ENCODE measurements around the gene MYBPH. TPM values are rescaled to one million over a fixed set of nuclear protein-coding genes. Genes with fewer than 3 reads are reported as not detected.

MYBPH gene
- polyA plus RNA-seq, 2 of the 4 experiments (the other 2 are of a cell fraction) = not detected

DNA sequence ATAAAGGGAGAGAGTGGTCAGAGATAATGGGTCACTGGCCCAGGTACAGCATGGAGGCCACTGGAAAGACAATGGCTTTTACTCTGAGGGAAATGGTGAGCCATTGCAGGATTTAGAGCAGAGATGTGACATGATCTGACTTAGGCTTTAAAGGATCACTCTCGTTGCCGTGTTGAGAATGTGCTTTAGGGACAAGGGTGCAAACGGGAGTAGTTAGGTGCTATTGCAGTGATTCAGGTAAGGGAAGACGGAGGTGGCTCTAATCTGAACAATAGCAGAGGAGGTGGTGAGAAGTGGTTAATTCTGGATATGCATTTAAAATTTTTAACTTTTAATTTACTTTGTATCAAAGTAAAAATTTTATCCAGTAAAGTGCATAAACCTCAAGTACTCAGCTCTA is 38.3 kb downstream of the MYBPH start (continued):
- TF ChIP-seq TP53 (CRISPR knock-in tag; IDR thresholded peaks at IDR 0.05) = no peak

GRCh38 chr1:203136409-203137042 is 39.1 kb downstream of the MYBPH start:
- no peak overlapping the region for H3K27ac ChIP-seq
- TF ChIP-seq HEYL (CRISPR knock-in tag; IDR thresholded peaks at IDR 0.05) (no peak), FOSB (CRISPR knock-in tag; IDR thresholded peaks at IDR 0.05) (no peak), ZC3H11A (IDR thresholded peaks at IDR 0.05) (no peak), POLR2A (IDR thresholded peaks at IDR 0.05; ENCODE audit: low read length) (no peak), EHF (CRISPR knock-in tag; IDR thresholded peaks at IDR 0.05) (no peak), JUN (IDR thresholded peaks at IDR 0.05) (no peak), MAZ (IDR thresholded peaks at IDR 0.05; ENCODE audit: borderline replicate concordance, low read depth, low read length) (no peak)
- TF ChIP-seq, protein P1, sequence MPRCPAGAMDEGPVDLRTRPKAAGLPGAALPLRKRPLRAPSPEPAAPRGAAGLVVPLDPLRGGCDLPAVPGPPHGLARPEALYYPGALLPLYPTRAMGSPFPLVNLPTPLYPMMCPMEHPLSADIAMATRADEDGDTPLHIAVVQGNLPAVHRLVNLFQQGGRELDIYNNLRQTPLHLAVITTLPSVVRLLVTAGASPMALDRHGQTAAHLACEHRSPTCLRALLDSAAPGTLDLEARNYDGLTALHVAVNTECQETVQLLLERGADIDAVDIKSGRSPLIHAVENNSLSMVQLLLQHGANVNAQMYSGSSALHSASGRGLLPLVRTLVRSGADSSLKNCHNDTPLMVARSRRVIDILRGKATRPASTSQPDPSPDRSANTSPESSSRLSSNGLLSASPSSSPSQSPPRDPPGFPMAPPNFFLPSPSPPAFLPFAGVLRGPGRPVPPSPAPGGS (IDR thresholded peaks at IDR 0.05) = no peak
- H3K4me2 ChIP-seq = no peak overlapping the region
- DNase-seq (ENCODE audit: low read depth in 1 of 2, low spot score in 1 of 2) = peak in 1 of 2 experiments; percentile 65
- FAIRE-seq = no peak
- POLR2A ChIA-PET = no interaction called here
- no peak overlapping the region for H3K4me3 ChIP-seq
- WGBS (ENCODE audit: missing lambda C conversion rate) = 24% methylated on average over 1 of the region's 1 CpG
- CTCF ChIA-PET = interaction anchor here (1.3 to 2.2 kb wide), 2 partner anchors 79 to 97 kb away, joined by 6 to 8 read pairs; no protein-coding TSS in a partner anchor
- no peaks in the 10 kb centered on the region for H3K9me3 ChIP-seq
- ATAC-seq = peak; percentile 84 to 88
- peaks cover 13% of the 10 kb centered on the region; the same call in 2 of the 3 replicates for H3K4me1 ChIP-seq

GRCh38 chr1:203135636-203136305 is 39.9 kb downstream of the MYBPH start:
- POLR2A ChIA-PET = no interaction called here
- Histone ChIP-seq H3K27ac (peak overlapping the region in 1 of 2 experiments; percentile 57; a peak in 1 of 6 replicates), H3K4me1 (peaks cover 13% of the 10 kb centered on the region; the same call in 2 of the 3 replicates), H3K4me3 (no peak overlapping the region), H3K9me3 (no peaks in the 10 kb centered on the region), H3K4me2 (peak overlapping the region; percentile 53)
- ATAC-seq = no peak
- FAIRE-seq = no peak
- 36% methylated on average over 8 of the region's 8 CpGs for WGBS (ENCODE audit: missing lambda C conversion rate)
- no peak for DNase-seq (ENCODE audit: low read depth in 1 of 2, low spot score in 1 of 2)
- CTCF ChIA-PET = interaction anchor here (1.3 to 2.2 kb wide), 2 partner anchors 80 to 96 kb away, joined by 6 to 8 read pairs; no protein-coding TSS in a partner anchor
- TF ChIP-seq HOXB13 (CRISPR knock-in tag; IDR thresholded peaks at IDR 0.05; ENCODE audit: low read depth) (no peak), CBX2 (IDR thresholded peaks at IDR 0.05; ENCODE audit: borderline replicate concordance, low read depth) (no peak), CTCF (IDR thresholded peaks at IDR 0.05) (no peak), ZSCAN20 (CRISPR knock-in tag; IDR thresholded peaks at IDR 0.05) (no peak), KDM5A (IDR thresholded peaks at IDR 0.05) (no peak), RARB (CRISPR knock-in tag; IDR thresholded peaks at IDR 0.05) (no peak), MYC (IDR thresholded peaks at IDR 0.05; ENCODE audit: borderline replicate concordance, low read length) (no peak), EP300 (IDR thresholded peaks at IDR 0.05) (no peak), FOSL2 (IDR thresholded peaks at IDR 0.05) (no peak), FOSL2 (CRISPR knock-in tag; IDR thresholded peaks at IDR 0.05) (no peak), TFCP2L1 (CRISPR knock-in tag; IDR thresholded peaks at IDR 0.05) (no peak), BHLHE40 (IDR thresholded peaks at IDR 0.05; ENCODE audit: low read depth, low read length) (no peak), HMGXB4 (CRISPR knock-in tag; IDR thresholded peaks at IDR 0.05; ENCODE audit: borderline replicate concordance) (no peak), ZC3H11A (IDR thresholded peaks at IDR 0.05) (no peak), RNF2 (IDR thresholded peaks at IDR 0.05; ENCODE audit: borderline replicate concordance, low read depth) (no peak), FOXS1 (CRISPR knock-in tag; IDR thresholded peaks at IDR 0.05) (no peak)
- TF ChIP-seq, protein P2, sequence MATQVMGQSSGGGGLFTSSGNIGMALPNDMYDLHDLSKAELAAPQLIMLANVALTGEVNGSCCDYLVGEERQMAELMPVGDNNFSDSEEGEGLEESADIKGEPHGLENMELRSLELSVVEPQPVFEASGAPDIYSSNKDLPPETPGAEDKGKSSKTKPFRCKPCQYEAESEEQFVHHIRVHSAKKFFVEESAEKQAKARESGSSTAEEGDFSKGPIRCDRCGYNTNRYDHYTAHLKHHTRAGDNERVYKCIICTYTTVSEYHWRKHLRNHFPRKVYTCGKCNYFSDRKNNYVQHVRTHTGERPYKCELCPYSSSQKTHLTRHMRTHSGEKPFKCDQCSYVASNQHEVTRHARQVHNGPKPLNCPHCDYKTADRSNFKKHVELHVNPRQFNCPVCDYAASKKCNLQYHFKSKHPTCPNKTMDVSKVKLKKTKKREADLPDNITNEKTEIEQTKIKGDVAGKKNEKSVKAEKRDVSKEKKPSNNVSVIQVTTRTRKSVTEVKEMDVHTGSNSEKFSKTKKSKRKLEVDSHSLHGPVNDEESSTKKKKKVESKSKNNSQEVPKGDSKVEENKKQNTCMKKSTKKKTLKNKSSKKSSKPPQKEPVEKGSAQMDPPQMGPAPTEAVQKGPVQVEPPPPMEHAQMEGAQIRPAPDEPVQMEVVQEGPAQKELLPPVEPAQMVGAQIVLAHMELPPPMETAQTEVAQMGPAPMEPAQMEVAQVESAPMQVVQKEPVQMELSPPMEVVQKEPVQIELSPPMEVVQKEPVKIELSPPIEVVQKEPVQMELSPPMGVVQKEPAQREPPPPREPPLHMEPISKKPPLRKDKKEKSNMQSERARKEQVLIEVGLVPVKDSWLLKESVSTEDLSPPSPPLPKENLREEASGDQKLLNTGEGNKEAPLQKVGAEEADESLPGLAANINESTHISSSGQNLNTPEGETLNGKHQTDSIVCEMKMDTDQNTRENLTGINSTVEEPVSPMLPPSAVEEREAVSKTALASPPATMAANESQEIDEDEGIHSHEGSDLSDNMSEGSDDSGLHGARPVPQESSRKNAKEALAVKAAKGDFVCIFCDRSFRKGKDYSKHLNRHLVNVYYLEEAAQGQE (IDR thresholded peaks at IDR 0.05) = no peak
- TF ChIP-seq, protein P3, sequence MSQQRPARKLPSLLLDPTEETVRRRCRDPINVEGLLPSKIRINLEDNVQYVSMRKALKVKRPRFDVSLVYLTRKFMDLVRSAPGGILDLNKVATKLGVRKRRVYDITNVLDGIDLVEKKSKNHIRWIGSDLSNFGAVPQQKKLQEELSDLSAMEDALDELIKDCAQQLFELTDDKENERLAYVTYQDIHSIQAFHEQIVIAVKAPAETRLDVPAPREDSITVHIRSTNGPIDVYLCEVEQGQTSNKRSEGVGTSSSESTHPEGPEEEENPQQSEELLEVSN (IDR thresholded peaks at IDR 0.05; ENCODE audit: borderline replicate concordance, low read depth) = no peak
